Heart left ventricle (tissue), 16 donors: Measurements from ENCODE around the gene SDE2. TPM values are rescaled to one million over a fixed set of nuclear protein-coding genes. Genes with fewer than 3 reads are reported as not detected.

ENCODE experiments used
- ATAC-seq, 4 donors: fragments of 200-7000 bp; cut with Tn5 transposase; one replicate each; pipeline ENCODE4 v1.9.1; 2020 to 2022; ENCODE audit warnings: moderate library complexity in 4 of 4, mild to moderate bottlenecking in 3 of 4, moderate number of reproducible peaks in 1 of 4
- DNase-seq, 5 donors: peaks; one replicate each; pipeline ENCODE4 v3.0.0-alpha.2; 2020
- H3K27ac ChIP-seq, 12 donors: fragments of 200-600 bp; sonication (generic) in 4 of 12; one replicate each; pipeline versions ENCODE4 v1.5.0 to v1.8.0; 2016 to 2022; ENCODE audit warnings: mild to moderate bottlenecking in 2 of 12
- H3K27me3 ChIP-seq, 9 donors: fragments of 200-600 bp; sonication (generic) in 2 of 9; one replicate each; pipeline versions ENCODE4 v1.5.1 to v1.8.0; 2016 to 2022; ENCODE audit warnings: mild to moderate bottlenecking in 3 of 9
- H3K36me3 ChIP-seq, 9 donors: fragments of 200-600 bp; sonication (generic) in 2 of 9; one replicate each; pipeline versions ENCODE4 v1.5.0 to v1.8.0; 2018 to 2022; ENCODE audit warnings: mild to moderate bottlenecking in 2 of 9
- H3K4me1 ChIP-seq, 12 donors: fragments of 200-600 bp; sonication (generic) in 4 of 12; one replicate each; pipeline versions ENCODE4 v1.5.0 to v1.8.0; 2016 to 2022; ENCODE audit warnings: mild to moderate bottlenecking in 3 of 12
- H3K4me3 ChIP-seq, 12 donors: fragments of 200-600 bp; sonication (generic) in 4 of 12; one replicate each; pipeline versions ENCODE4 v1.5.0 to v1.8.0; 2017 to 2022; ENCODE audit warnings: mild to moderate bottlenecking in 9 of 12, moderate library complexity in 4 of 12
- H3K9me3 ChIP-seq, 12 donors: fragments of 200-600 bp; sonication (generic) in 4 of 12; one replicate each; pipeline versions ENCODE4 v1.5.0 to v1.8.0; 2016 to 2022; ENCODE audit warnings: mild to moderate bottlenecking in 1 of 12
- POLR2A ChIP-seq, 2 donors: fragments of 450-650 bp; IDR thresholded peaks; one replicate each; pipeline ENCODE4 v1.6.1; 2017; ENCODE audit warnings: antibody characterized with exemption in 2 of 2, mild to moderate bottlenecking in 2 of 2, moderate library complexity in 2 of 2
- WGBS, 4 donors: extraction: QIAGEN DNeasy Blood & Tissue Kit in 2 of 4; methylation state at CpG; one replicate each; pipeline versions ENCODE4 v1.1.5 to v1.1.7; 2013 to 2018; 5-methylcytosine and 5-hydroxymethylcytosine counted together
- intact Hi-C, 10 donors: fragments of 100-400 bp; cut with DNase I; formaldehyde crosslinking; loops; one replicate each; pipeline versions ENCODE4 v1.11.1 to v1.14.2; 2022
- polyA plus RNA-seq, 2 donors: library from polyadenylated mRNA; stranded (reverse); fragments of 200-250 nt; gene quantifications; one replicate each; pipeline ENCODE4 v1.2.3, GENCODE V29; 2013
- total RNA-seq, 9 donors: library from RNA; depleted of rRNA in 2 of 9; stranded (reverse); fragments of >200 nt in 2 of 9; fragmentation: NEBNext Ultra II Directional in 3 of 9; extraction: Animal tissue kit (Norgen Biotek cat#: 25700) in 3 of 9; gene quantifications; one replicate each; pipeline versions ENCODE4 v1.1.0 to v1.2.4, GENCODE V29; 2016 to 2023
- TF ChIP-seq, protein P1 (sequence below), 12 donors: fragments of 200-600 bp; sonication (generic) in 4 of 12; IDR thresholded peaks; one replicate each; pipeline versions ENCODE4 v1.5.0 to v1.8.0; 2018 to 2022; ENCODE audit warnings: antibody characterized with exemption in 12 of 12, mild to moderate bottlenecking in 5 of 12
- donor health status: ischemic (EF 13 %, LVEDD 7.1; RV severe dilation, severe dysfunction).
- donor health status: healthy with polysubstance abuse.
- donor health status: DM: no; HTN: yes; CAD: no.
- donor health status: DM: no; HTN: no; CAD: no.
- donor health status: ischemic (EF 25% LVEDD 6.9; RV normal size, moderate dysfunction).
- donor health status: ischemic (EF 25% LVEDD 5.7; RV mildly dilated, moderate dysfunction).
- donor health status: healthy.
- donor health status: DM: yes; HTN: yes; CAD: no.
- donor health status: ischemic (EF 35%, LVEDD 5.7; RV mildly dilated, moderate dysfunction).
- donor health status: nonischemic (EF 11% LVEDD 7.7; RV severe dilation, severe dysfunction).
- donor health status: DM: yes; HTN: yes; CAD: no.
- donor health status: PGD.
- donor health status: ischemic (EF 29% LVEDD 5.4; RV normal size, mild dysfunction).
- donor health status: nonischemic (EF 23%, LVEDD 6.1; RV moderate dilation, normal function).

The SDE2 gene
- total and polyA plus RNA-seq, 11 donors = 3.7 to 16.4 (median 12.6) TPM

DNA sequence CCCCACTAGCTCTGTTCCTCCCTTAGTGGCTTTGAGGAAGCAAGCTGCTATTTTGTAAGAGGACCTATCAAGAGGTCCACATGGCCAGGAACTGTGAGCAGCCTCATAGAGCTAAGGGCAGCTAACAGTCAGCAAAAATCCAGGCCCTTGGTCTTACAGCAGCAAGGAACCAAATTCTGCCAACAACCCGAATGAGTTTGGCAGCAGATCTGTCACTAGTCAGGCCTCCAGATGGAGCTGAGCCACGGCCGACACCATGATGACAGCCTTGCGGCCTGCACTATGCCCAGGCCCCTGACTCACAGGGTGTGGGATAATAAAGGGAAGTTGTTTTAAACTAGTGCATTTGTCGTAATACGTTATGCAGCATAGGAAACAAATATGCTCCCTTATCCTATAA lies 35.3 kb upstream of the SDE2 start:
- TF ChIP-seq, protein P1, sequence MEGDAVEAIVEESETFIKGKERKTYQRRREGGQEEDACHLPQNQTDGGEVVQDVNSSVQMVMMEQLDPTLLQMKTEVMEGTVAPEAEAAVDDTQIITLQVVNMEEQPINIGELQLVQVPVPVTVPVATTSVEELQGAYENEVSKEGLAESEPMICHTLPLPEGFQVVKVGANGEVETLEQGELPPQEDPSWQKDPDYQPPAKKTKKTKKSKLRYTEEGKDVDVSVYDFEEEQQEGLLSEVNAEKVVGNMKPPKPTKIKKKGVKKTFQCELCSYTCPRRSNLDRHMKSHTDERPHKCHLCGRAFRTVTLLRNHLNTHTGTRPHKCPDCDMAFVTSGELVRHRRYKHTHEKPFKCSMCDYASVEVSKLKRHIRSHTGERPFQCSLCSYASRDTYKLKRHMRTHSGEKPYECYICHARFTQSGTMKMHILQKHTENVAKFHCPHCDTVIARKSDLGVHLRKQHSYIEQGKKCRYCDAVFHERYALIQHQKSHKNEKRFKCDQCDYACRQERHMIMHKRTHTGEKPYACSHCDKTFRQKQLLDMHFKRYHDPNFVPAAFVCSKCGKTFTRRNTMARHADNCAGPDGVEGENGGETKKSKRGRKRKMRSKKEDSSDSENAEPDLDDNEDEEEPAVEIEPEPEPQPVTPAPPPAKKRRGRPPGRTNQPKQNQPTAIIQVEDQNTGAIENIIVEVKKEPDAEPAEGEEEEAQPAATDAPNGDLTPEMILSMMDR (IDR thresholded peaks at IDR 0.05) = peak in 1 of 12 donors; percentile 4
- no peak for TF ChIP-seq POLR2A (IDR thresholded peaks at IDR 0.05)
- 30 to 46% (median 35%) methylated on average over 6 of the region's 6 CpGs for WGBS, 4 donors
- H3K4me1 ChIP-seq = peaks cover 0 to 58% (median 10%) of the 10 kb centered on the region in 12 donors
- H3K4me3 ChIP-seq = no peak overlapping the region
- no peaks in the 10 kb centered on the region for H3K27me3 ChIP-seq
- no peaks in the 10 kb centered on the region for H3K36me3 ChIP-seq
- intact Hi-C loops = no loop called here
- peak overlapping the region in 11 of 12 donors; percentile 36 to 94 (median 60) for H3K27ac ChIP-seq
- peak; percentile 74 to 91 (median 90) for DNase-seq
- no peaks in the 10 kb centered on the region for H3K9me3 ChIP-seq
- ATAC-seq = peak; percentile 84 to 97 (median 96)

DNA sequence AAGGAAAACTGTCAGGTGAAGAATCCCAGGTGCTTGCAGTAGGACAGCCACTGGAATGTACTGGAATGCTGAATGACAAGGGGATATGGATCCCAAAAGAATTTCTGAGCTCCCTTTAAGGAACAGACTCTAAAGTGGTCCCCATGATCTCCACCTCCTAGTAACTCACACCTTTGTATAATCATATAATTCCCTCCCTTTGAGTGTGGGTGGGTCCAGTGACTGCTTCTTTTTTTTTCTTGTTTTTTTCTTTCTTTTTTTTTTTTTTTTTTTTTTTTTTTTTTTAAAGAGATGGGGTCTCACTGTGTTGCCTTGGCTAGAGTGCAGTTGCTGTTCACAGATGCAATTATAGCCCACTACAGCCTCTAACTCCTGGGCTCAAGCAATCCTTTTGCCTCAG lies 34.8 kb upstream of the SDE2 start:
- no peaks in the 10 kb centered on the region for H3K36me3 ChIP-seq
- ATAC-seq (no peak), DNase-seq (no peak)
- H3K4me3 ChIP-seq = peak overlapping the region in 1 of 12 donors; percentile 1
- TF ChIP-seq, protein P1 (IDR thresholded peaks at IDR 0.05) = no peak
- no peak for TF ChIP-seq POLR2A (IDR thresholded peaks at IDR 0.05)
- H3K27me3 ChIP-seq = no peaks in the 10 kb centered on the region
- no peaks in the 10 kb centered on the region for H3K9me3 ChIP-seq
- H3K4me1 ChIP-seq = peaks cover 0 to 63% (median 10%) of the 10 kb centered on the region in 12 donors
- intact Hi-C loops = no loop called here
- H3K27ac ChIP-seq = peak overlapping the region in 11 of 12 donors; percentile 17 to 94 (median 60)

DNA sequence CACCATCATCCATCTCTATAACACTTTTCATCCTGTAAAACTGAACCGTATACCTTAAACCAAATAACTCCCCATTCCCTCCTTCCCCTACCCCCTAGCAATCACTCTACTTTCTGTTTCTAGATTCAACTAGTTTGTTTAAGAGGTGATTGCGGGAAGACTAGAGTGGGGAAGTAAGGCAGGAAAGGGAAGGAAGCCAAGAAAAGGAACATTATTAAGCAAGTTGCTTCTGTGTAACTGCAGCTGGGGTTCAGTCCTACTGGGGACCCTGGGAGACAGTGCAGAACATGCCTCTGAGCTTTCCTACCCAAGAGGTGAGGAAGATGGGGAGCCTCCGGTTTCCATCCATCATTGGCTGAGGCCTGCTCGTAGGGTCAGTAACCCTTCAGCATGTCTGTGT lies 34.4 kb upstream of the SDE2 start:
- Histone ChIP-seq H3K9me3 (no peaks in the 10 kb centered on the region), H3K27ac (peak overlapping the region in 9 of 12 donors; percentile 17 to 94 (median 60))

DNA sequence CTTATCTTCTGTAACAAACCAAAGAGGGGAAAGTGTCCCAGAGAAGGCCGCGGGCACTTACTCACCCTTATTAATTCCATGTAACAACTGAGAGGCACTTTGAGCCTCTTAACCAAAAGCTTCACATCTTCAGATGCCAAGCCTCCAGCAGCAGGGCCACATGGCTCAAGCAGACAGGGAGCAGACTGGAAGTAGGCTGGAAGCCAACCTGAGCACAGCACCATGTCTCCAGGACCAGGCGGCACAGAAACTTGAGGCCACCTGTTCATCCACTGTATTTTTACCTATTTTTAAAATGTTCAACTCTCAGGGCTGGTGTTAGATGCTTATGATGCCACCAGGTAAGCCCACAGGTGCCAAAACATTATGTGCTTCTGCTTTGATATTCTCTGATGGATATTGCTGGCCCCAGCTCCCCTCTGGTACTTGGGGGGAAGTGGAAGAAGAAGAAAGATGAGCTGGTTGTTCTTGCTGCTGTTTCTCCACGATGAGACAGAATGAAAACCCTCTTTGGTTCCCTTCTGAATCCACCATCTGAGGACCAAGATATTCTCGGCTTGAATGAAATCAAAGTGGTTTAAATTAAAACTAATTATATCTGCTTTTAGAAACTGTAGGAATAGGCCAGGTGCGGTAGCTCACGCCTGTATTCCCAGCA lies 30.6 kb upstream of the SDE2 start:
- DNase-seq (no peak), ATAC-seq (no peak)
- no peaks in the 10 kb centered on the region for H3K9me3 ChIP-seq
- H3K27me3 ChIP-seq = no peaks in the 10 kb centered on the region
- no peak overlapping the region for H3K4me3 ChIP-seq
- peaks cover 0 to 54% (median 4%) of the 10 kb centered on the region in 12 donors for H3K4me1 ChIP-seq
- H3K36me3 ChIP-seq = no peaks in the 10 kb centered on the region
- TF ChIP-seq, protein P1 (IDR thresholded peaks at IDR 0.05) = no peak
- no peak for TF ChIP-seq POLR2A (IDR thresholded peaks at IDR 0.05)
- H3K27ac ChIP-seq = peak overlapping the region in 1 of 12 donors; percentile 62
- WGBS, 4 donors = 92 to 95% (median 94%) methylated on average over 7 of the region's 7 CpGs
- intact Hi-C loops = no loop called here

More for the DNA sequence above, 34.4 kb upstream of the SDE2 start:
- Histone ChIP-seq H3K4me3 (peak overlapping the region in 1 of 12 donors; percentile 1), H3K36me3 (no peaks in the 10 kb centered on the region), H3K27me3 (no peaks in the 10 kb centered on the region), H3K4me1 (peaks cover 0 to 66% (median 10%) of the 10 kb centered on the region in 12 donors)
- DNase-seq = peak in 2 of 5 donors; percentile 19 to 37
- WGBS, 4 donors = 86 to 95% (median 90%) methylated on average over 4 of the region's 4 CpGs
- ATAC-seq = peak; percentile 22 to 55 (median 34)
- no peak for TF ChIP-seq POLR2A (IDR thresholded peaks at IDR 0.05)
- TF ChIP-seq, protein P1 (IDR thresholded peaks at IDR 0.05) = no peak
- intact Hi-C loops = no loop called here
